ENCODE data around the gene SSNA1.

- TF ChIP-seq ZNF384 (IDR thresholded peaks at IDR 0.05; ENCODE audit: low read depth, low read length) (no peak), ZC3H11A (IDR thresholded peaks at IDR 0.05; ENCODE audit: low read depth, low read length) (no peak), ZNF785 (CRISPR knock-in tag; IDR thresholded peaks at IDR 0.05) (no peak), FUS (optimal IDR thresholded peaks at IDR 0.05; ENCODE audit: low read depth, low read length) (no peak), ZBED1 (IDR thresholded peaks at IDR 0.05) (no peak), BACH1 (tag; IDR thresholded peaks at IDR 0.05) (no peak), ELF1 (tag; IDR thresholded peaks at IDR 0.05) (no peak), POLR2AphosphoS5 (IDR thresholded peaks at IDR 0.05; ENCODE audit: control insufficient read depth, insufficient read depth, low read depth, low read length) (no peak), NR3C1 (CRISPR knock-in tag; IDR thresholded peaks at IDR 0.05) (no peak), HDAC1 (IDR thresholded peaks at IDR 0.05) (no peak)
- TF ChIP-seq, protein P1, sequence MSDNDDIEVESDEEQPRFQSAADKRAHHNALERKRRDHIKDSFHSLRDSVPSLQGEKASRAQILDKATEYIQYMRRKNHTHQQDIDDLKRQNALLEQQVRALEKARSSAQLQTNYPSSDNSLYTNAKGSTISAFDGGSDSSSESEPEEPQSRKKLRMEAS (CRISPR knock-in tag; IDR thresholded peaks at IDR 0.05), result no peak
- TF ChIP-seq, protein P2, sequence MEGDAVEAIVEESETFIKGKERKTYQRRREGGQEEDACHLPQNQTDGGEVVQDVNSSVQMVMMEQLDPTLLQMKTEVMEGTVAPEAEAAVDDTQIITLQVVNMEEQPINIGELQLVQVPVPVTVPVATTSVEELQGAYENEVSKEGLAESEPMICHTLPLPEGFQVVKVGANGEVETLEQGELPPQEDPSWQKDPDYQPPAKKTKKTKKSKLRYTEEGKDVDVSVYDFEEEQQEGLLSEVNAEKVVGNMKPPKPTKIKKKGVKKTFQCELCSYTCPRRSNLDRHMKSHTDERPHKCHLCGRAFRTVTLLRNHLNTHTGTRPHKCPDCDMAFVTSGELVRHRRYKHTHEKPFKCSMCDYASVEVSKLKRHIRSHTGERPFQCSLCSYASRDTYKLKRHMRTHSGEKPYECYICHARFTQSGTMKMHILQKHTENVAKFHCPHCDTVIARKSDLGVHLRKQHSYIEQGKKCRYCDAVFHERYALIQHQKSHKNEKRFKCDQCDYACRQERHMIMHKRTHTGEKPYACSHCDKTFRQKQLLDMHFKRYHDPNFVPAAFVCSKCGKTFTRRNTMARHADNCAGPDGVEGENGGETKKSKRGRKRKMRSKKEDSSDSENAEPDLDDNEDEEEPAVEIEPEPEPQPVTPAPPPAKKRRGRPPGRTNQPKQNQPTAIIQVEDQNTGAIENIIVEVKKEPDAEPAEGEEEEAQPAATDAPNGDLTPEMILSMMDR (IDR thresholded peaks at IDR 0.05 in 2 of 3, conservative IDR thresholded peaks at IDR 0.05 in 1 of 3; ENCODE audit: insufficient read depth in 2 of 3, low read depth in 1 of 3, low read length in 3 of 3), result no peak
Observed at GRCh38 chr9:137226338-137227053, 38.0 kb downstream of the SSNA1 start.
